Panc1 (cell line): ENCODE results near the gene CCDC86.

Source experiments
- TF ChIP-seq, protein P1 (sequence below): fragments of 450-650 bp; IDR thresholded peaks from 2 replicates; pipeline ENCODE4 v1.5.1; 2017; ENCODE audit warnings: mild to moderate bottlenecking
- TF ChIP-seq, protein P2 (sequence below), 2 experiments: IDR thresholded peaks; 2 replicates each; pipeline ENCODE4 v1.6.1; 2011 to 2012; ENCODE audit warnings: low read depth in 2 of 2, control low read depth in 1 of 2, low read length in 1 of 2, mild to moderate bottlenecking in 1 of 2, moderate library complexity in 1 of 2; ENCODE audit not compliant: insufficient read depth in 1 of 2

DNA sequence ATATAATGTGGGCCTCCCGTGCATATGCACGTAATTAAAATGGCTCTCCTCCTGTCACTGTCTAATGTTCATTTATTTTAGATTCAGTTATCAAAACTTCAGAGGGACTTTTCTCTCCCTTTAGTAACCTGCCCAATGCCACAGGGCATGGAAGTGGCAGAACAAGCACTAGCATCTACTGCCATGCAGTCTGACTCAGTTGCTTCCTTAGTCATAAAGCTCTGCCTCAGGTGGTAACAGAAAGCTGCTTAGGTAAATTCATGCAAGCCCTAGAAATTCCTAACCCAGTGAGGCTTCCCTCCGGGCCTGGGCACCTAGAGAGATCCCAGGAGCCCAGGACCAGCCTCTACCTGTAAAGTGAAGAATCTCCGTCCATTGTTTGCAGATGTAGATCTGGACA lies 55.6 kb downstream of the CCDC86 start:
- TF ChIP-seq, protein P1, sequence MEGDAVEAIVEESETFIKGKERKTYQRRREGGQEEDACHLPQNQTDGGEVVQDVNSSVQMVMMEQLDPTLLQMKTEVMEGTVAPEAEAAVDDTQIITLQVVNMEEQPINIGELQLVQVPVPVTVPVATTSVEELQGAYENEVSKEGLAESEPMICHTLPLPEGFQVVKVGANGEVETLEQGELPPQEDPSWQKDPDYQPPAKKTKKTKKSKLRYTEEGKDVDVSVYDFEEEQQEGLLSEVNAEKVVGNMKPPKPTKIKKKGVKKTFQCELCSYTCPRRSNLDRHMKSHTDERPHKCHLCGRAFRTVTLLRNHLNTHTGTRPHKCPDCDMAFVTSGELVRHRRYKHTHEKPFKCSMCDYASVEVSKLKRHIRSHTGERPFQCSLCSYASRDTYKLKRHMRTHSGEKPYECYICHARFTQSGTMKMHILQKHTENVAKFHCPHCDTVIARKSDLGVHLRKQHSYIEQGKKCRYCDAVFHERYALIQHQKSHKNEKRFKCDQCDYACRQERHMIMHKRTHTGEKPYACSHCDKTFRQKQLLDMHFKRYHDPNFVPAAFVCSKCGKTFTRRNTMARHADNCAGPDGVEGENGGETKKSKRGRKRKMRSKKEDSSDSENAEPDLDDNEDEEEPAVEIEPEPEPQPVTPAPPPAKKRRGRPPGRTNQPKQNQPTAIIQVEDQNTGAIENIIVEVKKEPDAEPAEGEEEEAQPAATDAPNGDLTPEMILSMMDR: no peak
- TF ChIP-seq, protein P2, sequence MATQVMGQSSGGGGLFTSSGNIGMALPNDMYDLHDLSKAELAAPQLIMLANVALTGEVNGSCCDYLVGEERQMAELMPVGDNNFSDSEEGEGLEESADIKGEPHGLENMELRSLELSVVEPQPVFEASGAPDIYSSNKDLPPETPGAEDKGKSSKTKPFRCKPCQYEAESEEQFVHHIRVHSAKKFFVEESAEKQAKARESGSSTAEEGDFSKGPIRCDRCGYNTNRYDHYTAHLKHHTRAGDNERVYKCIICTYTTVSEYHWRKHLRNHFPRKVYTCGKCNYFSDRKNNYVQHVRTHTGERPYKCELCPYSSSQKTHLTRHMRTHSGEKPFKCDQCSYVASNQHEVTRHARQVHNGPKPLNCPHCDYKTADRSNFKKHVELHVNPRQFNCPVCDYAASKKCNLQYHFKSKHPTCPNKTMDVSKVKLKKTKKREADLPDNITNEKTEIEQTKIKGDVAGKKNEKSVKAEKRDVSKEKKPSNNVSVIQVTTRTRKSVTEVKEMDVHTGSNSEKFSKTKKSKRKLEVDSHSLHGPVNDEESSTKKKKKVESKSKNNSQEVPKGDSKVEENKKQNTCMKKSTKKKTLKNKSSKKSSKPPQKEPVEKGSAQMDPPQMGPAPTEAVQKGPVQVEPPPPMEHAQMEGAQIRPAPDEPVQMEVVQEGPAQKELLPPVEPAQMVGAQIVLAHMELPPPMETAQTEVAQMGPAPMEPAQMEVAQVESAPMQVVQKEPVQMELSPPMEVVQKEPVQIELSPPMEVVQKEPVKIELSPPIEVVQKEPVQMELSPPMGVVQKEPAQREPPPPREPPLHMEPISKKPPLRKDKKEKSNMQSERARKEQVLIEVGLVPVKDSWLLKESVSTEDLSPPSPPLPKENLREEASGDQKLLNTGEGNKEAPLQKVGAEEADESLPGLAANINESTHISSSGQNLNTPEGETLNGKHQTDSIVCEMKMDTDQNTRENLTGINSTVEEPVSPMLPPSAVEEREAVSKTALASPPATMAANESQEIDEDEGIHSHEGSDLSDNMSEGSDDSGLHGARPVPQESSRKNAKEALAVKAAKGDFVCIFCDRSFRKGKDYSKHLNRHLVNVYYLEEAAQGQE (IDR thresholded peaks at IDR 0.05; ENCODE audit: insufficient read depth in 1 of 2, low read depth in 2 of 2, low read length in 1 of 2): no peak
